CD4-positive, alpha-beta T cell treated with Interleukin-2 at 100 ng/mL for 4 hours (primary cell): Measurements from ENCODE around the gene MTERF1.
"Not testable (repeated sequence)": the region's sequence is repeated elsewhere in the genome, so short reads cannot be mapped to it uniquely, and the experiment has no call there.

ENCODE experiments used
- DNase-seq: peaks from one replicate; pipeline ENCODE4 v3.0.0-alpha.2; 2020; ENCODE audit warnings: low spot score

Gene MTERF1

GRCh38 chr7:91883676-91884362, 3.3 kb upstream of the MTERF1 start:
- DNase-seq, result no peak

GRCh38 chr7:91880016-91880412, 488 bp downstream of the MTERF1 start:
- DNase-seq, result no peak

GRCh38 chr7:91876391-91877133, 3.9 kb downstream of the MTERF1 start:
- no peak for DNase-seq

DNA sequence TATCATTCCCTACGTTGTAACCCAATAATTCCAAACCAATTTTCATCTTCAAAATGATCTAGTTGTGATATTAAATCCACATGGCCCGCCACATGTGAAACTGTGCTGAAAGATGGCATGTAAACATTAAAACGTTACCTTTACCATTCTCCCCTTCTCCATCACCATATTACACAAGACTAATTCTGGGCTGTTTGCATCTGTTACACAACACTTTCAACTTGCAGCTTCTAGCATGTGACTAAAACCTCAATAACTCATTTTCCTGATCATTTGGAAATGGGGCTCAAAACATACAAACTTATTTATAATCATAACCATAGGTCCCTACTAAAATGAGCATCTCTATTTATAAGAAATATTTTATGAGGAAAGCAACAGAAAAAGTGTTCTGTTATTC, 4.7 kb downstream of the MTERF1 start:
- DNase-seq, result no peak

DNA sequence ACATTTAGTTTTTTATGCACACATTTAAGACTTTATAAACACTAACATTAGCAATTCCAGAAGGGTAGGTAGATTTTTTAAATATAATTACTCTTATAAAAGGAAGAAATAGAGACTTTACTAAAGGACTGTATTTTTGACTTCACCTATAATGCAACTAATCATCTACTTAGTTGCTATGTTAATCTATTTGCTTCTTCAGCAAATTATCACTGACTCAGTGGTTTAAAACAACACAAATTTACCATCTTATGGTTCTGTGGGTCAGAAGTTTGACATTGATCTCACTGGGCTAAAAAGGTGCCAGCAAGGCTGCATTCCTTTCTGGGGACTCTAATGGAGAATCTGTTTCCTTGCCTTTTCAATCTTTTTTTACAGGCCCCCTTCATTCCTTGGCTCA, 7.6 kb downstream of the MTERF1 start:
- DNase-seq, result no peak

- no peak for DNase-seq
Measured at GRCh38 chr7:91872069-91872468, 8.4 kb downstream of the MTERF1 start.

DNA sequence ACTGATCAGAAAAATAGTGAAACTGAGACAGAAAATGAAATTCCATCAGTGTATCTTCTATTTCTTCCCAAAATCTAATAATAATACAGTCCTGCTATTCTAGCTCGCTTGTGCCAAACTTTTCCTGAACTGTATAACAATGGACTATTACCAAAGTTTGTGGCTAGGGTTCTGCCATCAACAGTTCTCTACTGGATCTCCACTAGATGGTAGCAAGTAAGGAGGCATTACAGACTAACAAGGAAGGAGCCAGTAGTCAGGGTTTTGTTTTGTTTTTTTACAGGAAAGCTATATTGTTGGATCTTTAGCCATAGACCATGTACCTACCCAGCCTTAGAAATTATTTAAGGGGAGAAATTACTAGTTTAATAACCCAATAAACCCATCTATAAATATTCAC, 10.8 kb downstream of the MTERF1 start:
- no peak for DNase-seq

- DNase-seq, result no peak
Measured at GRCh38 chr7:91866599-91867148, 13.8 kb downstream of the MTERF1 start.

DNA sequence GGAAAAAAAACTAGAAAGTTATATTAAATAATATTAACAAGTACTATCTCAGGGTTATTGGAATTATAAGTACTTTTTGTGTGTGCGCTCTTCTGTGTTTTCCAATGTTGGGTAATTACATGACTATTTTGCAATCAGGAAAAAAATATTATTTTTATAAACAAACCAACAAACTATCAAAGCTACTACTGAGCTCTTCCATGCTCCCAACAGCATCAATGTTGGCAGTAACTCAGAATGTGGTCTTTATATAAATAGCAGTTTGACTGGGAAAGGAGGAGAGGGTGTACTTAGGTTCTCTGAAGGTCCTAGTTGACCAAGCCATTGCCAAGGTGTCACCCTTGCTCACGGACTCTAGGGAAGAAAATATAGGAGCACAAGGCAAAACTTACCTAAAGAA, 15.0 kb downstream of the MTERF1 start:
- DNase-seq, result no peak

DNA sequence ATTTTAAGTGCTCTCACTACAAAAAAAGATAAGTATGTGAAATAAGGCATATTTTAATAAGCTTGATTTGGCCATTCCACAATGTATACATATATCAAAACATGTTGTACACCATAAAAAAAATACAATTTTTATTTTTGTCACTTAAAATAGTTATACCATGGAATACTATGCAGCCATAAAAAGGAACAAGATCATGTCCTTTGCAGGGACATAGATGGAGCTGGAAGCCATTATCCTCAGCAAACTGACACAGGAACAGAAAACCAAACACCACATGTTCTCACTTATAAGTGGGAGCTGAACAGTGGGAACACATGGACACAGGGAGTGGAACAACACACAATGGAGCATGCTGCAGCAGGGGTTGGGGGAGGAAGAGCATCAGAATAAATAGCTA, 15.9 kb downstream of the MTERF1 start:
- DNase-seq, result not testable (repeated sequence)

DNA sequence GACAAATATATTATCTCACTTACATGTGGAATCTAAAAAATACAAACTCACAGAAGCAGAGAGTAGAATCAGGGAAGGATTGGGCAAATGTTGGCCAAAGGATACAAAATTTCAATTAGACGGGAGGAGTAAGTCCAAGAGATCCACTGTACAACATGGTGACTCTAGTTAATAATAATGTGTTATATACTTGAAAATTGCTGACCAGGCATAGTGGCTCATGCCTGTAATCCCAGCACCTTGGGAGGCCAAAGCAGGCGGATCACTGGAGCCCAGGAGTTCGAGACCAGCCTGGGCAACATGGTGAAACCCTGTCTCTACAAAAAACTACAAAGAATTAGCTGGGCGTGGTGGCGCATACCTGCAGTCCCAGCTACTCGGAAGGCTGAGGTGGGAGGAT, 16.4 kb downstream of the MTERF1 start:
- DNase-seq, result no peak

GRCh38 chr7:91852263-91852741, 28.2 kb downstream of the MTERF1 start:
- DNase-seq, result no peak

DNA sequence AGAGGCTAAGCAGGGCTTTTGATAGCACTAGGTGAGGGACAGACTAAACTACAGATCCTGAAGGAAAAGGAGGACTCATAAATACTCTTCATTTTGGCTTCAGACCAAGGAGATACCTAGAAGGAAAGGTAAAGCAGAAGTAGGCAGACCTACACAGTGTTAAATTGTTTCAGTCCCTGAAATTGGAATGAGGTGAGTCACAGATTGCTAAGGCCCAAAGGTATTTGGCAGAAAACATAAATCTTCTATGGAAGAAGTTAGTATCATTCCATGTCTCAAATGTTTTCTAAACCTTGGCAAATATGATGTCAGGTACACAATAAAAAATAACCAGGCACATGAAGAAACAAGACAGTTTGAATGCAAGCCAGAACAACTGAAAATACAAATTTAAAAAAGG, 30.0 kb downstream of the MTERF1 start:
- no peak for DNase-seq

- DNase-seq, result no peak
Measured at GRCh38 chr7:91847876-91848588, 32.5 kb downstream of the MTERF1 start.

DNA sequence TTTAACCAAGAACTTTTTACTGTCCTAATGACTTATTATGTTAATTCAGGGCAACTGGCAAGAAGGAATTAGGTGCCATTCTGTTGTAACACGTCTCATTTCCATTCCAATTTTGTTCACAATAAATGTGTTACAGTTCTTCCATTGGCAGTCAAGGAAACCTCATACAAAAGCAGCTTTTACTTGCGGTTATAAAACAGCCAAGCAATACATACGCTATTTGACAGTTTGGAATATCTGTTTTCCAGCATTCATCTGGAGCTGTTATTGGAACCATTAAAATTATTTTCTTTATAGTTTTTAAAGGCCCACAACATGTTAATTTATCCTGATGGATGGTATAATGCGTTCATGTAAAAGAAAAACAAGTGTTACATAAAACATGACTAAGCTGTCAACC, 33.3 kb downstream of the MTERF1 start:
- no peak for DNase-seq

- DNase-seq, result no peak
Measured at GRCh38 chr7:91846436-91846835, 34.1 kb downstream of the MTERF1 start.

- no peak for DNase-seq
Measured at GRCh38 chr7:91843831-91844230, 36.7 kb downstream of the MTERF1 start.

- DNase-seq, result no peak
Measured at GRCh38 chr7:91838439-91838838, 42.1 kb downstream of the MTERF1 start.

- DNase-seq, result no peak
Measured at GRCh38 chr7:91837397-91838070, 43.0 kb downstream of the MTERF1 start.

GRCh38 chr7:91835826-91836368, 44.6 kb downstream of the MTERF1 start:
- no peak for DNase-seq

- no peak for DNase-seq
Measured at GRCh38 chr7:91835091-91835825, 45.2 kb downstream of the MTERF1 start.
